ENCODE measurements around the gene OAF.
"Not testable (repeated sequence)": the region's sequence is repeated elsewhere in the genome, so short reads cannot be mapped to it uniquely, and the experiment has no call there.

The OAF gene

DNA sequence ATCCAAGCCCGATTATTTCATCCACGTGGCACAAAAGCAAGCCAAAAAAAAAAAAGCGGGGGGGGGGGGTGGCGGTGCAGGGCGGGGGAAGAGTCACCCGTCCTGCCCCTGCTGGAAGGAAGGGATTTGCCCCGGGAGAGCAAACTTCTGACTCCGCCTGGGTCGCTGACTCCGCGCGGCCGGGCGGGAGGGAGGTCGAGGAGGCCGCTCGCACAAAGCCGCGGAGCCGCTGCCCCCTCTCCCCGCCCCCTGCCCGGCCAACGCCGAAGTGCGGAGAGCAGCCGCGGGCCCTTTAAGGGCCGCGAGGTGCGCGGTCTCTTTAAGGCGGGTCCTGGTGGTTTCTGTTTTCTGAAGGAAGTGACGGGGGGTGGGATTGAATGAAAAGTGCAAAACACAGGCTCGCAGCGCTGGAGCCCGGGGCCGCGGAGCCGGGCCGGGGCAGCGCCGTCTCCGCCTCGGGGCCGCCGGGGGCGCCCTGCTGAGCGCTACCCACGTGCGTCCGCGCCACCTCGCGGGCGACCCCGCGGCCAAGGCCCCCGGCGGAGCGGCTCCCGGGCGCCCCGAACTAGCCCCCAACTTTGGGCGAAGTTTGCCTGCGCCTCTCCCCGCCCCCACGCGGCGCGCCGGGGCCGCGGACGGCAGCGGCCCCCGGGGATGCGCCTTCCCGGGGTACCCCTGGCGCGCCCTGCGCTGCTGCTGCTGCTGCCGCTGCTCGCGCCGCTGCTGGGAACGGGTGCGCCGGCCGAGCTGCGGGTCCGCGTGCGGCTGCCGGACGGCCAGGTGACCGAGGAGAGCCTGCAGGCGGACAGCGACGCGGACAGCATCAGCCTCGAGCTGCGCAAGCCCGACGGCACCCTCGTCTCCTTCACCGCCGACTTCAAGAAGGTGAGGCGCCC, at the start of gene OAF:
OAF (plus strand) TSS at position 407 of the 896 bp plus-strand sequence; CDS start at position 655, 248 bp downstream.
- peak; percentile 84 to 89 for ATAC-seq

DNA sequence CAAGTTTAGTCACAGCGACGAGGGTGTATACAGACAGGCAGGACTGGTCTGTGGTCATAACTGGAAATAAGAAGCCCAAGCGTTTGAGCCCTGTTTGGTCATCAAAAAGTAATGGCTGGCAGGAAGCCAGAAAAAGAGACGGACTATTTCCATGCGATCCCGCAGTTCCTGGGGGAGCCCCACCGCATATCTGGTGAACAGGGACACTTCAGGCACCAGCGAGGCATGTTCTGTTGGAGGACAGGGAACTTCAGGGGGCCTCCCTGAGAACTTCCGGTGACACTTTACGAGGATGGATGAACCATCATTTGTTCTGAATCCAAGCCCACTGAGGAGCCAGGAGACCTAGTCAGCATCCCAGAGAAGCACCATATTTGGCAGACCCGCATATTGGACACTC, 43.2 kb upstream of the OAF start:
- no peak for ATAC-seq

DNA sequence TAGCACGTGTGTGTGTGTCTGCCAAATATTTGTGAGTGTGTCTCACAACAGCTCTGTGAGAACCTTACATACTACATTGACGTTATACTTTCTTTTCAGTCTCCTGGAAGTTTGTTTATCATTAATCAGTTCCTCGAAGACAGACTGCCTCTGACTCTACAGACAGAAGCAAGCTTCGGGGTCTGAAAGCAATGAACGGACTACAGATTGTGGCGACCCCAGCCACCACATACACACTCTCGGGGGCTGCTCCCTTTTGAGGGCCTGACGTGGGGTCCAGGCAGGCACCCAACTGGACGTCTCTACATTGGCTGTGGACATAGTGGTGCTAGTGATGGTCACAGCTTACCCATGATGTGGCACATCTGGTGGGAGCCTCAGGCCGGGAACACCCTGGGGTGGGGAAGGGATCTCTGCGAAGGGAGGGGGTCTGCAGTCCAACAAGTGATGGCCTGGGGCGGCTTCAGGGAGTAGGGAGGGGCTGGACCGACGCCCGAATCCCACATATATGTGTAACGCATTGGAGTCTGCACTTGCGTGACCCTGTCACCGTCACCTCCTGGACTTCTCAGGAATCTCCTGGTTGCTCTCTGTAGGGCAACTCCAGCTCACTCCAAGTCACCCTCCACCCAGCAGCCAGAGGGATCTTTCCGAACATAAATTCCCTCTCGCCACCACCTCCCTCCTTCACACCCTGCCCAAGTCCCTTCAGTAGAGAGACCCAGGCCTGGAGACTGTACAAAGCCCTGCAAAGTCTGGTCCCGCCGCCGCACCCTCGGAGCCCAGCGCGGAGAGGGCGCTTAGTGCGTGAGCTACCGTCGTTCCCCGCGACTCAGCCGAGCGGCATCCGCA, 42.5 kb upstream of the OAF start:
- peak in 1 of 2 donors; percentile 31 for ATAC-seq

DNA sequence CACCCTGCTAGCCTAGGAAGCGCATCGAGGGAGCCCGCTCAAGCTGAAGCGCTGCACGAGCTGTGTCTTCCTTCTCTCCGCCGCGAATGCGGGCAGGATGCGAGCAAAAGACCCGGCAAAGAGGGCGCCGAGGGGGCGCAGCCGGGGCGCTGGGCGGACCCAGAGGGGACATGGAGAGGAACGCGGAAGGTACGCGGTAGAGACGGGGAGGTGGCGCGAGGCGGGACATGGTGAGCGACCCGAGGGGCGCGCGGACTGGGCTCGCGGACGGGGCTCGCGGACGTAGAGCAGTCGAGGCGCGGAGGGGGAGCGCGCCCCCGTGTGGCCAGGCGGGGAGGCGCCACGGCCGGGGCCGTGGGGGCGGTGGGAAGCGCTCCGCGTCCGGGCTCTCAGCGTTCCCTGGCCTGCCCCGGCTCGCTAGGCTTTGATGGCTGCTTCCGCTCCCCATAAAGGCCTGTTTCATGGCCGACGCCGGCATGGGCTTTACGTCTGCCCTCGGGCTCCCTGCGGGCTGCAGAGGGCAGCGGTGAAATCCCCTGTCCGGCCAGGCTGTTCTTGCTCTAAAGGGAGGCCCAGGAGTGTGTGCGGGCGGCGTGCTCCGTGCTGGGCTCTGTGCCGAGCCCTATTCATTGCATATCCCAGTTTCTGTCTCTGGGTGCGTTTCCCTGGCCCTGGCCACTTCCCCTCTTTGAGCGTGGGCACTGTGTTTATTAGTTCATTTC, 41.7 kb upstream of the OAF start:
- peak; percentile 65 to 78 for ATAC-seq

DNA sequence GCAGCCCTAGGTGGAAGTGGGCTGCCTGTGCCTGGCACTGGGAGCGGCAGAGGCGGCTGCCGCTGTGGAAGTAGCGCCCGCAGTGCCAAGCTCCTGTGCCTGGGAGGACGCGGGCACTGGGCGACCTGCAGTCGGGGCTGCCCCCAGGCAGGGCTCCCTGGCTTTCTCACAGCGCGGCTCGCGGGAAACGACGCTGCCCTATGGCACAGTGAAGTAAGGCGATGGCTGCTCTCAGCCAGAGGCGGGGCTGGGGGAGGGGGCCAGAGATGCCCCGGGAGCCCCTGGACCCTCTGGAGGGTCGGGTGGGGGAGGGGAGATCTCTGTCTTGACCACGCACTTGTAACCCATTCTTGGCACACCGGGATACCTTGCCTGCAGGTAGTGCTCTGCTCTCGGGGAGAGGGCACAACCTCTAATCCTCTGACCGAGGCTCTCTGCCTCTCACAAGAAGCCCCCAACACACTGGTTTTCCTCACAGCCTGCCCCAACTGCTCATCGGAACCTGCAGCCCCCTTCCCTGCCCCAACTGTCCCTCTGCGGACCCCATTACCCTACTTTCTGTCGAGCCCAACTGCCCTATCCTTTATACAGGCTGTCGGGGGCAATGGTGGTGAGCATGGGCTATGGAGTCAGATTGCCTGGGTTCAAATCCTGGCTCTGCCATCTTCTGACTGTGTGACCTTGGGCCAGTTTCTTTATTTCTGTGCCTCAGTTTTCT, 40.7 kb upstream of the OAF start:
- no peak for ATAC-seq

DNA sequence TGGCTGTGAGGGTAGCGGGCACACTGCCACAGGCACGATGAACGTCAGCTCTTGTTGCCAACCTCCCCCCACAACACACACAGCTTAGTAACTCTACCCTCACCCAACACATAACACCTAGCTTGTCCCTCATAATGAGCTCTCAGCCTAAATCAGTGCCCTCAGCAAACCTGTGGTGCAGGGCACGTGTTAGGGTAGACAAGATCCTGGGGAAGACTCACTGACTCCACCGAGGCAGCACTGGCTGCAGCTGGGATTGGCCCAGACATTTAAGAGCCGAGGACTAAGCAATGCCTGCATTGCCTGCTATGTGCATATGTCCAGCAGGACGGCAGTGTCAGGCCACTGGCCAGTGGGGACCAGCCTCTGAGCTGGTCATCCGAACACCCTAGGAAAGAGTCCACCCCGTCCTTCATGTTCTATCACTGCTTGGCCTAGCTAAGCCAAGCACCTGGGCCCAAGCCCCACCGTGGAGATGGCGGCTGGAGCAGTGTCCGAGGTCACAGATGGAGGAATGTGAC, 40.0 kb upstream of the OAF start:
- no peak for ATAC-seq

DNA sequence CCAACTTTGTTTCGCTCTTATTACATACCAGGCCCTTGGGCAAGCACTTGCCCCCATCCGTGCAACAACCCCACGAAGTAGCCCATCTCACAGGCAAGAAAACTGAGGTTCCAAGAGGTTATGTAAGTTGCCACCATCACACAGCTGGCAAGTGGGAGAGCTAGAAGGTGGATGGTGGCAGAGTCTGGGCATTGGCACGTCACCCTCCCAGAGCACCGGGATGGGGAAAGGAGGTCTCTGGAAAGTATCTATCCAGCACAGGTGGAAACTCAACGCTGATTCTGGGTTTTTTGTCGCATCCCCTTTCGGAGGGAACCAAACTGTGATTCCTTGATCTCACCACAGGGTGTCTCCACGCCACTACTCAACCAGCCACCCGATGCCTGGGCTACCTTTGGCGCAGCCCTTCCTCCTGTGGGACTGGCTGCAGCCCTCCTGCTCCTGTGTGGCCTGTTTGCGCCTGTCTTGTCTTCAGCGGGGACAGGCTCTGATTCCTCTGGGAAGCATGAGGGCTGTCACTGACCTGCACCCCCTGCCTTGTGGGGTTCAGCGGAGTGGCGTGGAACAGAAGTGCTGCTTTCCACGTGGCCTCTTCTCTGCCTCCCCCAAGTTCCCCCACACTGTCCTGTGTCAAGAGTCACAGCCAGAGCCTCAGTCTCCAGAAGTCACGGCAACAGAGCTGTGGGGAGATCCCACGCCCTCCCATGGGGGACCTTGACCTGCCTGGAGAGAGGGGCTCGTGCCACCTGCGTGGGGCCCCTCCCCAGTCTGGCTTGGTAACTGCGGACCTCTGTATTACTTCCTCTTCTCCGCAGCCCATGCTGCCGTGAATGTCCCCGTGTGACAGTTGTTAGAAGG, 38.5 kb upstream of the OAF start:
- ATAC-seq: peak; percentile 22 to 36

DNA sequence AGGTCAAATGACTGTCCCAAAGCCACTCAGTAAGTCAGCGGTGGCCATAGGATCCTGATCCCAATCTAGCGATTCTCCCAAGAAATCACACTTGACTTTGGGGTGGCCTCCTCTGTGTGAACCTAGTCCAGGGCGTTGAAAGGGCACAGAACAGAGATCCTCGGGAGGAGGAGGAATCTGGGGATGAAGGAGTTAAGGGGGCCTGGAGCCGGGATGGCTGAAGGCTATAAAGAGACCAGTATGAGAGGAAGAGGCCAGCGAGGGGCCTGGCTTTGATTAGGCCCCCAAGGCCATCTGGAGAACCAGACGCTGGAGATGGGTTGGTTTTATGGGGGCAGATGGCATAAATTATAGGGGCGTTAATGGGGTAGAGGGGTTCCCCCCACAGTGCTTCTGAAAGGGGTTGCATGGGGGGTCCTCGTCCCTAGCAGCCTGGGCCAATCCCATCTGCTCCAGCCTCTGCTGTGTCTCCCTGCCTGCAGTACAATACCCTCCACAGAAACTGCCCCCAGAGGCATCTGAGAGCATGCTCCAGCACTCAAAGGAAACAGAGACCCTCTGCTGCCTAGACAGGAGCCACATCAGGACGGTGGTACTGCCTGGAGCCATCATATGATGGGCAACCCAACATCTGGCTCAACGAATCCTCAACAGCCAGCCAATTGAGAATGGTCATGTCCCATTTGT, 37.7 kb upstream of the OAF start:
- ATAC-seq: no peak

DNA sequence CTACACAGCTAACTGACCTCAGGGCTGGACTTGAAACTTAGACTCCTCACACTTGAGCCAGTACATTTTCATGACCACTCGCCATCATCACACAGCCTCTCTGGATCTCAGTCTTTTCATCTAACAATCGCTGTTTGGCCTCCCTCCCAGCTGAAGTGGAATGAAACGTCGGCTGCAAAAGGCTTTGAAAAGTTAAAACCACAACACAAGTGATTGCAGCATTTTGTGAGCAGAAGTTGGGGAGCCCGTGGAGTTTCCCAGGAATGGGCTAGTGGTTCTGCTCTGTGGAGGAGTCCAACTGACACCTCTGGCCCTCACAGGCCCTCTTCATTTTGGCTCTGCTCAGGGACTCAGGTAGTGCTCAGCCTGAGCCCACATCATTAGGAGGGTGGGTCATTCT, 37.0 kb upstream of the OAF start:
- ATAC-seq: no peak

DNA sequence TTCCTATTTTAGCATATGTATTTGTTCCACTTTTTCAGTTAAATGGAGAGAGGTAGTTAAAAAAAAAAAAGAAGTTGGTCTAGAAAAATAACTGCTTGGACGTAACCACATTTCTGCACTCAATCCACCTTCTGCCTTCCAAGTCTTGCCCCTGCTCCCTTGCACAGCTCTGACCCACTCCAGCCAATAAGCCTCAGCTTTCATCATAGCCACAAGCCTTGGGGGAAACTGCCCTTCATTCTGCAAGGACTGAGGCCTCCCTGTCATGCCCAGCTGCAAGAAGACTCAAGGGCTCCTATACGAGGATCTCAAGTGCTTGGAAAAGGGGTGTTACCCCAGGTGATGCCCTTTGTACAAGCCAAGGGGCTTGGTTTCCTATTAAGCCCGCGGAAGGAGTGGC, 36.0 kb upstream of the OAF start:
- no peak for ATAC-seq

DNA sequence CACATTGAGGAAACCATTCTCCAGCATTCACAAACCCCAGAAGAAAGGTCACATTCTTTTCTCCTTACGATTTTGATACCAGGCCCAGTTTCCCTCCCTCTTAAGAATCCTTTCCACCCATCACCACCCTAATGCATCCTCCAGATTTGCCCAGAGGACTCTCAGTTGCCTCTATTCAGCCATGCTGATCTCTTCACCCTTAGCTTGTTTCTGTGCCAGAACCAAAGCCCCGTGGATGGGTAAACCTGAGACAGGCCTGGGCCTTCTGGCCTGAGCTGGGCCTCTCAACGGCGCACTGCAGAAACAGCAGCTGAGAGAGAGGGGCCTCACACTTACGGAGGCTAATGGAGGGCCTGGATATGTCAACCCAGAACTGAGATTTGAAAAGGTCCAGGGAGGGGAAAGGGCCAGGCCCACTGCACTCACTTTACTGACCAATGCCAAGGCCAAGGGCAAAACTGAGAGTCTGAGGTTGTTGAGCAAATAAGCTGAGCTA, 32.2 kb upstream of the OAF start:
- no peak for ATAC-seq

DNA sequence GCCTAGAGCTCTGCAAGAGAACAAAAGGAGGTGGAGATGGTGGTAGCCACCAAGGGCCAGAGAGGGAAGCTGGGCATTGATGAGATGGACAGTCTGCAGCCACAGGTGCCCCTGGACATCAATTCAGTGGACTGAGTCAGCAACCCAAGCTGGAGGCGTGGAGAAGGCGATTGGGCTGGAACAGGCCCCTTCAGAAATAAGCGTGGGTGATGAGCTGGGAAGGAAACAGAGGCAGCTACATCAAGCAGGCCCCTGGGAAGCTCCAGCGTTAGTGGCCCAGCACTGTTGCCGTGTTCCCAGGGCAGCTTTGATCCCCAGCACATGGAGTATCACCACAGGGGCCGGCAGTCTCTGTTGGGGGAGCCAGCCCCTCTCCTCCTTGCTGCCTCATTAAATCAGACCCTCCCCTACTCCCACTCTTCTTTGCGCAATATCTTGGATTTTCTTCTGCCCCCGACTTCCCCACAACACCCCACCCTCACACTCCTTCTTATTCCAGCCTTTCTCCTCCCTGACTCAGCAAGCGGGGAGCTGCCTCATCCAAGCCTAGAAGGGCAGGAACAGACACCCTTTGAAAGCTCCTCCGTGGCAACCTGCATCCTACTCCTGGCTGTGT, 31.7 kb upstream of the OAF start:
- ATAC-seq: no peak

DNA sequence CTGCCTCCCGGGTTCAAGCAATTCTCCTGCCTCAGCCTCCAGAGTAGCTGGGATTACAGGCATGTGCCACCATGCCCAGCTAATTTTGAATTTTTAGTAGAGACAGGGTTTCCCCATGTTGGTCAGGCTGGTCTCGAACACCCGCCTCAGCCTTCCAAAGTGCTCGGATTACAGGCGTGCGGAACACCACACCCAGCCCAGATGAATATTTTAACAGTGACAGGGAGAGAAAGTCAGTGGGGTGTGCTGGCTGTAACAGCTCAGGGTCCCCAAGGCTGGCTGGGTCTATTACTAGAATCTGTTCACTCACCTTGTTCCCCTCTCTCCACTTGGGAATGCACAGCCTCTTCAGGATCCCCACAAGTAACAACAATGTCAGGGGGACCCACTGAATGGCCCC, 30.8 kb upstream of the OAF start:
- not testable (repeated sequence) for ATAC-seq

DNA sequence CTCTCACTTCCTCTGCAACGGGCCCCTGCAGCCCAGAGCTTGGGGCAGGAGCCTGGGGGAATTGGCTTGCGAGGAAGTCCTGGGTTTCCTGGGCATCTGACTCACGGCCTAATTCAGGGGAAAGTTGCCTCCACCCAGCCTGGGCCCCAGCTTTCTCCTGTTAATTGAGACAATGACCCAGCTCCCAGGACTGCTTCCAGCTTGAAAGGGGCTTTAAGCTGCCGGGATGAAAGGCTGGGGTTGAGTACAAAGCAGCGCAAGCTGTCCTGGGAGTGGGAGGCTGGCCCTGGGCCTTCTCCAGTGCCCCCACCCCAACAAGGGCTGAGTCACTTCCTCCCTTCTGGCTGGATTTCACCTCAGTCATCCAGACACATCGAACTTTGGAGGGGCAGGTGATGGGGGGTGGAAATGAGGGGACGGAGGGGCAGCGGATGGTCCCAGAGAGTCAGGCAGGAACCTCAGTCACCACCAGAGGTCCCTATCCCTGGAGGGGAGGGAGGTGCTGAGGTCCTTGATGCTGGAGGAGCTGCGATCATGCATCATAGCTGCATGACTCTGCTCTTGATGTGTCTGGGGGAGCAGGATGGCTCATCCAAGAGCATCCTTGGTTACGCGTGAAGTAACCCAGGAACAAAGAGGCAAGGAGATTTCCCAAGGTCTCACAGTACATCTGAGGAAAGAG, 30.1 kb upstream of the OAF start:
- ATAC-seq: no peak

DNA sequence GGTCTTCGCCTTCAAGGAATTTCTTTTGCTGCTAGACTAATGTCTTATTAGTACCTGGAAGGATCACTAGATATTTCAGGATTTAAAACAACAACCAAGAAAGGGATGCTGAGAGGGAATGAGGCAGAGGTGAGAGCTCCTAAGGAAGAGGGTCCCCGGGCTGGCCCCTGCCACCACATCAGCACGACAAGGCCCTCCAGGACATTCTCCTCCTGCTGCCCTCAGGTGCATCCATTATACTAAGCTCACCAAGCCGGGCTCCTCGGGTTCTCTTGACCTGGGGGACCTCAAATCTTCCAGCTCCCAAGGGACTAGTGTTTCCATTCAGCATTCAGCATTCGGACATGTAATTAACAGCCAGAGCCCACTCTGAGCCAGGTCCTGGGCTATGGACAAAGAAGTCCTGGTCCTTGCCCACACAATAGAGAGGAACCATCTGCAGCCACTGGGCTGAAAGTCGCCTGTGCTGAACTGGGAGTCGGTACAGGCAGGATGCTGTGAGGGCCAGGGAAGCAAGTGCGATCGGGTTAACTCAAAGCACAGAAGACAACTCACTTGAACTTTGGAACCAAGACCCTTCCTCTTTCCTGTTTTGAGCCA, 29.4 kb upstream of the OAF start:
- no peak for ATAC-seq

DNA sequence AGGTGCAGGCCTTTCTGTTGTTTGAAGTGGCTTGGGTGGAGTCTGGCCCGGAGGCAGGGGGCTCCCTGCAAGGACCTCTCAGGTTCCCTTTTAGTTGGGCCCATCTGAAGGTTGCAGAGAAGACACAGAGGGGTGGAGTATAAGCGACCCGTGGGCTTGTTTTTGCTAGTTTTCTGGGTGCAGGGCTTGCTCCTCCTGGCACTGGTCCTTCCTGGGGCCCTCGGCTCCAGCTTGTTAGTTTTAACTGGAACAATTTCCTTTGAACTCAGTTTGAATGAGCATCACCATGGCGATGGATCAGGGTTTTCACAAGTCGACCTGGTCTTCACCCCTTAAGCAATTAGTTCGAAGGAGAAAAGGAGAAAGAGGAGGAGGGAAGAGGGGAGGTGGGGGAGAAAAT, 28.5 kb upstream of the OAF start:
- ATAC-seq: no peak

DNA sequence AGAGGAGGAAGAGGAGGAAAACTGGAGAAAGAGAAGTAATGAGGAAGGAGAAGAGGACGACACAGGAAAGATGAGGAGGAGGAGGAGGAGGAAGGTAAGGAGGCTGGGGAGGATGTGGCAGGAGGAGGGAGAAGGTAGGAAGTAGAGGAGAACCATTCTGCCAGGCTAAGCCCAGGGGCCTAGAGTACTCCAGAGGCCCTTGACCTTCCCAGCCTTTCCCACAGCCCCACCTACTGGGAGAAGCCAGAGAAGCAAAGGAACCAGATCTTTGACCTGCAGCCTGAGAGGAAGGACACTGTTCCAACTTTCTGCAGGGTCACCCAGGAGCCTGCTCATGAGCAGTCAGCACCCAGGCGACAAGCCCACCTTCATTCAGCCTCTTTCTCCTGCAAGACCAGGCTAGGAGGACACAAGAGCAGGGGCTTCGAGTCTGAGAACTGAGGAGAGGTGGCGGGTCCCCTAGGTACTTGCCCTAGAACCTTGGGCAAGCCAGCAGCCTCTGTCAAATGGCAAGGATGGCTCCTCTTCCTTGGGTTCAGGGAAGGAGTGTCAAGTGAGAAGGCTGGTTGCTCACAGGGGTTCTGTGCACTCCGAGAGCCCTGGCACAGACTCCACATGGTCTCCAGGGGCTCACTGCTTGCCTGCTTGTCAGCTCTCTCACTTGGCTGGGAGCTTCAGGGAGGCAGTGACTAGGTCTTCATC, 27.9 kb upstream of the OAF start:
- ATAC-seq: no peak

DNA sequence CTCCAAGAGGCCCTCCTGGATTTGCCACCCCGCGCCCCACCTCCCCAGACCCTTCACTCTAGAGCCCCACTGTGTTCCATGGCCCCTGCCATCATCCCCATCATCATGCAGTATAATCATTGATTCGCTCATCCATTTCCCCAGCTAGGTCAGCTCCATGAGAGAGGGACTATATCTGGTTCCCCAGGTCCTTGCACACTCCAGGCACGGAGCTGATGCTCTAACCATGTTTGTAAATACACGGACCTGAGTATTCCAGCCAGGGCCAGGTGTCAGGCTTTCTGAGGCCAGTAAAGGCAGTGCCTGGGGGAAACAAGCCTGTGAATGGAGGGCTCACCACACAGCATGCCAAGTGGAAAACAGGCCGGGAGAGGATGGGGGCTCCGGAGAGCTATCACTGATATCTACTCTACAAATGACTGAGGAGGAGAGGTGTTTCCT, 27.1 kb upstream of the OAF start:
- no peak for ATAC-seq

Data from activated CD4-positive, CD25-positive, alpha-beta regulatory T cell treated with anti-CD3 and anti-CD28 coated beads, Interleukin-2, amount 50 U/mL, for 24 hours (primary cell).